ENCODE results near the gene CASZ1. TPM values are rescaled to one million over a fixed set of nuclear protein-coding genes. Genes with fewer than 3 reads are reported as not detected.

The CASZ1 gene
- total and polyA plus RNA-seq, 4 experiments from 2014 or later, result 0.13 to 8.8 (median 4.7) TPM

DNA sequence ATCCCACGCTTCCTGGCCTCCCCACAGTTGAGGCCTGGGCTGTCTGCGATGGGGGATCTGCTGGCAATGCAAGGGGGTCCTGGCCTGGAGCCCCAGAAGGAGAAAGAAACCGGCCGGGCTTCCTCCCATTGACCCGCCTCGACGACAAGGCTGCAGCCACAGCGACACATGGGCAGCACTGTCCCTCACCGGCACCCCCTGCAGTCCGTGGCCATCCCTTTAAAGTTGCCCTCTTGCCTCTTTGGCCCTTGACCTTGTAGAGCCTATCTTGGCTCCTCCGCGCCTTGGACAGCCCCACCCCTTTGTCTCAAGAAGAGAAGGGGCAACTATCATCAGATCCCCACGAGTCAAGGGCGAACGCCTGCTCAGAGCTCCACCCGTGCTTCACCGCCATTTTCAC, 106.0 kb downstream of the CASZ1 start:
- ChIA-PET CTCF (ENCODE audit: partially characterized antibody) (interaction anchor here (1.1 to 1.3 kb wide), 2 partner anchors 195 to 221 kb away, joined by 3 read pairs; no protein-coding TSS in a partner anchor), POLR2A (ENCODE audit: partially characterized antibody) (no interaction called here)
- no peaks in the 10 kb centered on the region for H3K27me3 ChIP-seq (ENCODE audit: insufficient read depth, low read length)
- H3K9me3 ChIP-seq (ENCODE audit: control insufficient read depth in 1 of 2, low read length in 2 of 2), result no peaks in the 10 kb centered on the region
- Mint-ChIP-seq H3K27ac (no peak overlapping the region), H3K27me3 (peaks cover 0 to under 1% of the 10 kb centered on the region in 2 donors), H3K36me3 (peaks cover 0 to 9% of the 10 kb centered on the region in 2 donors), H3K4me3 (no peak overlapping the region), H3K9me3 (no peaks in the 10 kb centered on the region), H3K4me1 (peaks cover 11 to 26% (median 17%) of the 10 kb centered on the region in 4 donors)
- peaks cover 21% of the 10 kb centered on the region for H3K4me1 ChIP-seq (ENCODE audit: insufficient read depth, low read length)
- no peak for DNase-seq
- H3K36me3 ChIP-seq (ENCODE audit: insufficient read depth, low read length), result no peaks in the 10 kb centered on the region
- intact Hi-C loops (cut with micrococcal nuclease), result loop anchor here (10.0 kb wide), 1 partner anchor 224 kb away; no protein-coding TSS in a partner anchor
- H3K4me3 ChIP-seq (ENCODE audit: low read length in 2 of 2), result no peak overlapping the region
- no peak overlapping the region for H3K27ac ChIP-seq (ENCODE audit: low read depth, low read length)

DNA sequence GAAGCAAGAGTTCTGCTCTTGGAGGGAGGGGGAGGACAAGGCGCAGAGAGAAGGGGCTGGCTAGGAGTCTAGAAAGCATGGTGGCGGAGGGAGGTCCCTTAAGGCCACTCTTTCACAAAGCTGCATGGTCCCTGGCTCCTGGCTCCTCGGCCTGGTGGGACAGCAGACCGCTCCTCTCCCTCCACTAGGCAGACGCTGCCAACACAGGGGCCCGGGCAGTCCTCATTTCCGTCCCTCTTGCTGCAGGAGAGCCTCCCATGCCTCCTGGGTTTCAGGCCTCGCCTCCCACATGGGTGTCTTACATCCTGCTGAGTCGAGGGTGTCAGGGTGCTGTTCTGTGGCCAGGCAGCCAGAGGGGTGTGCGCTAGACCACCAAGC, 108.0 kb downstream of the CASZ1 start:
- peaks cover 0 to 8% of the 10 kb centered on the region in 2 donors for H3K36me3 Mint-ChIP-seq
- ChIA-PET POLR2A (ENCODE audit: partially characterized antibody) (interaction anchor here (1.0 kb wide), 1 partner anchor 178 kb away, joined by 3 read pairs; no protein-coding TSS in a partner anchor), CTCF (ENCODE audit: partially characterized antibody) (interaction anchor here (2.0 kb wide), 1 partner anchor 181 kb away, joined by 4 read pairs; no protein-coding TSS in a partner anchor)
- H3K4me3 ChIP-seq (ENCODE audit: low read length in 2 of 2), result no peak overlapping the region
- no peak overlapping the region for H3K4me3 Mint-ChIP-seq
- peaks cover 11 to 25% (median 14%) of the 10 kb centered on the region in 4 donors for H3K4me1 Mint-ChIP-seq
- H3K27ac Mint-ChIP-seq, result no peak overlapping the region
- no peaks in the 10 kb centered on the region for H3K36me3 ChIP-seq (ENCODE audit: insufficient read depth, low read length)
- no peaks in the 10 kb centered on the region for H3K9me3 Mint-ChIP-seq
- intact Hi-C loops (cut with micrococcal nuclease), result no loop called here
- no peaks in the 10 kb centered on the region for H3K27me3 ChIP-seq (ENCODE audit: insufficient read depth, low read length)
- H3K27me3 Mint-ChIP-seq, result no peaks in the 10 kb centered on the region
- H3K4me1 ChIP-seq (ENCODE audit: insufficient read depth, low read length), result peaks cover 20% of the 10 kb centered on the region
- no peaks in the 10 kb centered on the region for H3K9me3 ChIP-seq (ENCODE audit: control insufficient read depth in 1 of 2, low read length in 2 of 2)
- DNase-seq, result no peak
- no peak overlapping the region for H3K27ac ChIP-seq (ENCODE audit: low read depth, low read length)

DNA sequence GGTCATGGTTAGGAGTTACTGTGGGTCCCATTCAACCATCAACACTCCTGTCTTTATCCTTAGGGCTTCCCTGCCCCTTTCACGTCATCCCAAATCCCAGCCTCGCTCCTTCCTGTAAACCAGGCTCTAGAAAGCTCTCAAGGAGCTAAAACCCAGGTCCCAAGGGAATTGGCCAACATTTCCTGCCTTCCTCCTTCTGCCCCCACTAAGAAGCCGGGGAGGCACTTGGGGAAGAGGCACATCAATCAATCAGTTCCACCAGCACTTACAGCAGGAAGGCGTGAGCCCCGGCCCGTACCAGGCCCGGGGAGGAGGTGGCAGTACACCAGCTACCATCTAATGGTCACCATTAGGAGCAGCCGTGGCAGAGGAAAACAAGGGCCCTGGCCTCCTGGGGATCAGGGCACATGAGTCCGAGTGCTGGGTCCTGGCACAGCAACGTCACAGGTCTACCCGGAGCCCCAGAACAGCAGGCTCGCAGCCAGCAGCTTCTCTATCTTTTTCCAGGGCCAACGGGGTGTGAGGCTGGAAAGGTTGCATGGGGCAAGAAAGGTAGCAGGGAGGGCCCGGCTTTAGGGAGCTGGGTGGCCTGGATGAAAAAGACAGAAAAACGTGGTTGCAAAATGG, 108.6 kb downstream of the CASZ1 start:
- Histone ChIP-seq H3K36me3 (ENCODE audit: insufficient read depth, low read length) (no peaks in the 10 kb centered on the region), H3K4me3 (ENCODE audit: low read length in 2 of 2) (no peak overlapping the region), H3K27ac (ENCODE audit: low read depth, low read length) (no peak overlapping the region), H3K9me3 (ENCODE audit: control insufficient read depth in 1 of 2, low read length in 2 of 2) (no peaks in the 10 kb centered on the region), H3K4me1 (ENCODE audit: insufficient read depth, low read length) (peaks cover 15% of the 10 kb centered on the region), H3K27me3 (ENCODE audit: insufficient read depth, low read length) (no peaks in the 10 kb centered on the region)
- DNase-seq, result no peak
- ChIA-PET CTCF (ENCODE audit: partially characterized antibody) (interaction anchor here (2.0 kb wide), 1 partner anchor 181 kb away, joined by 4 read pairs; no protein-coding TSS in a partner anchor), POLR2A (ENCODE audit: partially characterized antibody) (no interaction called here)
- no peaks in the 10 kb centered on the region for H3K9me3 Mint-ChIP-seq
- H3K27ac Mint-ChIP-seq, result peak overlapping the region in 1 of 7 donors; percentile 73
- intact Hi-C loops (cut with micrococcal nuclease), result no loop called here
- no peaks in the 10 kb centered on the region for H3K27me3 Mint-ChIP-seq
- H3K4me1 Mint-ChIP-seq, result peaks cover 8 to 23% (median 10%) of the 10 kb centered on the region in 4 donors
- no peak overlapping the region for H3K4me3 Mint-ChIP-seq
- peaks cover 0 to 6% of the 10 kb centered on the region in 2 donors for H3K36me3 Mint-ChIP-seq

DNA sequence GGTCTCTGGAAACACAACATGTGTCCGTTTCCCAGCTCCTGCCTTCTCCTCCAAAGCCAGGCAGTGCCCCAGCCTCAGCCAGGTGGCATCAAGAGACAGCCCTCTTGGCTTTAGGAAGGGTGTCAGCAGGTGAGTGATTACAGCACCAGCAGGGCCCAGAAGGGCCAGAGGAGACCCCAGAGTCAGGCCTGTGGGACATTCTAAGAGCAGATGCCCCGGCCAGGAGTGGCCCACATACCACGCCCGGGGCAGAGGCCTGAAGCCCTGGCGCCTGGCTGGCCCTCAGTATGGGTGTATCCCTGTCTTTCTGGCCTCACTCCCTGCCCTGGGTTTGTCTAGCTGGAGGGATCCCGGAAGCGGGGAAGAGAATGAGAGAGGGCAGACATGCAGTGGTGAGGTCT, 109.2 kb downstream of the CASZ1 start:
- Mint-ChIP-seq H3K4me3 (no peak overlapping the region), H3K27me3 (no peaks in the 10 kb centered on the region), H3K9me3 (no peaks in the 10 kb centered on the region), H3K4me1 (peaks cover 2 to 16% (median 4%) of the 10 kb centered on the region in 4 donors), H3K27ac (peak overlapping the region in 1 of 7 donors; percentile 42), H3K36me3 (peaks cover 0 to 2% of the 10 kb centered on the region in 2 donors)
- Histone ChIP-seq H3K9me3 (ENCODE audit: control insufficient read depth in 1 of 2, low read length in 2 of 2) (no peaks in the 10 kb centered on the region), H3K36me3 (ENCODE audit: insufficient read depth, low read length) (no peaks in the 10 kb centered on the region), H3K4me1 (ENCODE audit: insufficient read depth, low read length) (peaks cover 9% of the 10 kb centered on the region), H3K27me3 (ENCODE audit: insufficient read depth, low read length) (no peaks in the 10 kb centered on the region), H3K4me3 (ENCODE audit: low read length in 2 of 2) (no peak overlapping the region), H3K27ac (ENCODE audit: low read depth, low read length) (no peak overlapping the region)
- no peak for DNase-seq
- POLR2A ChIA-PET (ENCODE audit: partially characterized antibody), result no interaction called here
- intact Hi-C loops (cut with micrococcal nuclease), result no loop called here
- CTCF ChIA-PET (ENCODE audit: partially characterized antibody), result interaction anchor here (2.0 kb wide), 1 partner anchor 180 kb away, joined by 4 read pairs; no protein-coding TSS in a partner anchor

DNA sequence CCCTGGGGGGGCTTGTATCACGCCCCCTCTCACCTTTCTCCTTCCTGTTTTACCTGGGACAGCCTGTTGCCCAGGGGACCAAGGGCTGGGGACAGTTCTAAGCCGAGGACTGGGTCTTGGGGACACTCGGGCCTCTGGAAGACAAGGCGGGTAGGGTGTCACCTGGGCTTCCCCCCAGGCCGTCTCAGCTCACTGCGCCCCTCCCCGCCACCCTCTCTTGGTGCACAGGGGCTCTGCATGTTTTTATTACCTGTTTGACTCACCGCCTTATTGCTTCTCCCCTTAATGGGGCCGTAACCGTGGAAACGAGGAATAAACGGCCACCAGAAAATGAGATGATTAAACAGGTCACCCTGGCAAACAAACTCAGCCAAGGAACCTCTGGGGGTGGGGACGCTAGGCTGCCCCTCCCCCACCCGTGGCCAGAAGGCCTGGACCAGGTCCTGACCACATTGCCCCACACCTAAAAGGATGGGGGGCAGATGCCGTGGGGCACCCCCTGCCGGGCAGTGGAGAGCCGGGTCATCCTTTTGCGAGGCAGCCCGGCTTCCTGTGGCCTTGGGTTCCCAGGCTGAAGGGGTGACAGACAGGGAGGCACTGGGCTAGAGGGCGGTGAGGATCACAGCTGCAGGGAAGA, 109.9 kb downstream of the CASZ1 start:
- Mint-ChIP-seq H3K27ac (no peak overlapping the region), H3K4me1 (peaks cover 0 to 12% (median 5%) of the 10 kb centered on the region in 4 donors), H3K36me3 (peaks cover 0 to 2% of the 10 kb centered on the region in 2 donors), H3K27me3 (no peaks in the 10 kb centered on the region), H3K4me3 (no peak overlapping the region), H3K9me3 (no peaks in the 10 kb centered on the region)
- Histone ChIP-seq H3K4me1 (ENCODE audit: insufficient read depth, low read length) (peaks cover 2% of the 10 kb centered on the region), H3K9me3 (ENCODE audit: control insufficient read depth in 1 of 2, low read length in 2 of 2) (no peaks in the 10 kb centered on the region), H3K27ac (ENCODE audit: low read depth, low read length) (no peak overlapping the region), H3K4me3 (ENCODE audit: low read length in 2 of 2) (no peak overlapping the region), H3K36me3 (ENCODE audit: insufficient read depth, low read length) (no peaks in the 10 kb centered on the region), H3K27me3 (ENCODE audit: insufficient read depth, low read length) (no peaks in the 10 kb centered on the region)
- intact Hi-C loops (cut with micrococcal nuclease), result no loop called here
- POLR2A ChIA-PET (ENCODE audit: partially characterized antibody), result no interaction called here
- CTCF ChIA-PET (ENCODE audit: partially characterized antibody), result no interaction called here
- no peak for DNase-seq

DNA sequence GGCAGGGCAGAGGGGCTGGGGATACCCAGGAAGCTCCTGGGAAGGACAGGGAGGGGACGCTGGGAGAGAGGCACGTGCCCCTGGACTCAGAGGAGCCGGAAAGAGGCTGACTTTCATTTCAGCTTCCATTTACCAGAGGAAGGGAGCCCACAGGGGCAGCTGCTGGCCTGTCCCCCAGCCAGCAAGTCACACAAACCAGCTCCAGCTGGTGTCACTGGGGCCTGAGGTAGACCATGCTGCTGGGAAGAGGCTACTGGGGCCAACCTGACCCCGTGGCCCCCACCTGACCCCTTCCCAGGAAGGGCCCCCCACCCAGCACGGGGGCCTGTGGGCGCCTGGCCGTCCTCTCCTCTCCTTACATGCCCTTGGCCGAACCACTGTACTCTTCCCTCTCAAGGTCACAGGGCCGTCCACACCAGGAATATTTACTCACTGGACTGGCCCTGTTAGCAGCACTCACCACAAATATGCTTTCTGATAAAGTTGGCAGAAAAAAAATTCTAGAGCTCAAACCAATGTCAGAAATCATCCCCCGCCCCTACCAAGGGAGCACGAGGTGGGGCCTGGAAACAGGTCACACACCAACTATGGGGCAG, 110.5 kb downstream of the CASZ1 start:
- intact Hi-C loops (cut with micrococcal nuclease), result no loop called here
- no peaks in the 10 kb centered on the region for H3K4me1 ChIP-seq (ENCODE audit: insufficient read depth, low read length)
- H3K27me3 Mint-ChIP-seq, result no peaks in the 10 kb centered on the region
- no peak overlapping the region for H3K27ac ChIP-seq (ENCODE audit: low read depth, low read length)
- peaks cover 0 to 12% (median 6%) of the 10 kb centered on the region in 4 donors for H3K4me1 Mint-ChIP-seq
- no peak overlapping the region for H3K27ac Mint-ChIP-seq
- H3K27me3 ChIP-seq (ENCODE audit: insufficient read depth, low read length), result no peaks in the 10 kb centered on the region
- POLR2A ChIA-PET (ENCODE audit: partially characterized antibody), result no interaction called here
- no peaks in the 10 kb centered on the region for H3K9me3 Mint-ChIP-seq
- peaks cover 0 to 2% of the 10 kb centered on the region in 2 donors for H3K36me3 Mint-ChIP-seq
- DNase-seq, result no peak
- H3K4me3 Mint-ChIP-seq, result no peak overlapping the region
- H3K9me3 ChIP-seq (ENCODE audit: control insufficient read depth in 1 of 2, low read length in 2 of 2), result no peaks in the 10 kb centered on the region
- CTCF ChIA-PET (ENCODE audit: partially characterized antibody), result no interaction called here
- H3K36me3 ChIP-seq (ENCODE audit: insufficient read depth, low read length), result no peaks in the 10 kb centered on the region
- no peak overlapping the region for H3K4me3 ChIP-seq (ENCODE audit: low read length in 2 of 2)

DNA sequence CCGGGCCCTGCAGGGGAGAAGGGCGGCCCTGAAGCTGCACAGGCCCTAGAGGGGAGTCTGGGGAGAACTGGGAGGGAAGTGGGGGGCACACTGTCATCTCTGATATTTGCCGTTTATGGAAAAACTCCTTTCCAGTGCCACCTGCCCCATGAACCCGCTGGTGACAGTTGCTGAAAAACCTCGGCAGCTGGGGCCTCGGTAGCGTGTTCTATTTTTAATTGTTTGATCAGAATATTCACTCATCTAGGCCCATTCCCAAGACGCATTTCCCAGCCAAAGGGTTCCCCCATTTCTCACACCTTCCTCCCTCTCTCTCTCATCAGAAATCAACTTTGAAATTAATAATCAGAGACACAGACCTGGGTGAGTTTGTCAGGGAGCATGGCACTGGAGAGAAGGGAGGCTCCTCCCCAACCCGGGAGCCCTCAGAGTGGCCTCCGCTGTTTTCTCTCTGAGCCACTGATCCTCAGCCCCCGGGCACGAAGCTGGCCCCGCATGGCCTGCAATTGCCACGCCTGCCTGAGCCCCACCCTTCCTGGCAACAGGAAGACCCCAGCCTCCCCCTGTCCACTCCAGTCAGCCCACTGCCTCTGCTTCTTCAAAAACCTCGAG, 111.1 kb downstream of the CASZ1 start:
- no peaks in the 10 kb centered on the region for H3K36me3 ChIP-seq (ENCODE audit: insufficient read depth, low read length)
- H3K9me3 ChIP-seq (ENCODE audit: control insufficient read depth in 1 of 2, low read length in 2 of 2), result no peaks in the 10 kb centered on the region
- Mint-ChIP-seq H3K27me3 (no peaks in the 10 kb centered on the region), H3K27ac (no peak overlapping the region), H3K9me3 (no peaks in the 10 kb centered on the region), H3K4me1 (peaks cover 0 to 9% (median 5%) of the 10 kb centered on the region in 4 donors), H3K4me3 (no peak overlapping the region), H3K36me3 (peaks cover 0 to 2% of the 10 kb centered on the region in 2 donors)
- POLR2A ChIA-PET (ENCODE audit: partially characterized antibody), result no interaction called here
- H3K27me3 ChIP-seq (ENCODE audit: insufficient read depth, low read length), result no peaks in the 10 kb centered on the region
- CTCF ChIA-PET (ENCODE audit: partially characterized antibody), result no interaction called here
- no peak overlapping the region for H3K4me3 ChIP-seq (ENCODE audit: low read length in 2 of 2)
- no peak overlapping the region for H3K27ac ChIP-seq (ENCODE audit: low read depth, low read length)
- intact Hi-C loops (cut with micrococcal nuclease), result no loop called here
- H3K4me1 ChIP-seq (ENCODE audit: insufficient read depth, low read length), result no peaks in the 10 kb centered on the region
- DNase-seq, result no peak
